HepG2 (cell line): ENCODE data around the gene NOTCH4. TPM values are rescaled to one million over a fixed set of nuclear protein-coding genes. Genes with fewer than 3 reads are reported as not detected.

ENCODE experiments used
- ATAD3A ChIP-seq: sonication (generic); formaldehyde crosslinking; IDR thresholded peaks from 2 replicates; pipeline ENCODE4 v1.4.0; 2020; ENCODE audit warnings: missing genetic modification reagents
- BRF2 ChIP-seq: sonication (generic); formaldehyde crosslinking; IDR thresholded peaks from 2 replicates; pipeline ENCODE4 v1.8.1; 2022; ENCODE audit warnings: mild to moderate bottlenecking, missing genetic modification reagents
- DR1 ChIP-seq: sonication (generic); formaldehyde crosslinking; IDR thresholded peaks from 2 replicates; pipeline ENCODE4 v1.8.0; 2021; ENCODE audit warnings: mild to moderate bottlenecking, missing genetic modification reagents, inconsistent platforms
- GPBP1L1 ChIP-seq: sonication (generic); formaldehyde crosslinking; IDR thresholded peaks from 2 replicates; pipeline ENCODE4 v1.5.0; 2020; ENCODE audit warnings: mild to moderate bottlenecking, missing genetic modification reagents
- HDAC2 ChIP-seq: sonication (generic); formaldehyde crosslinking; IDR thresholded peaks from 2 replicates; pipeline ENCODE4 v1.4.0; 2020; ENCODE audit warnings: missing genetic modification reagents
- IRF2 ChIP-seq: IDR thresholded peaks from 2 replicates; pipeline ENCODE4 v1.6.1; 2018; ENCODE audit warnings: missing genetic modification reagents, missing compliant biosample characterization
- KDM6A ChIP-seq: IDR thresholded peaks from 2 replicates; pipeline ENCODE4 v1.6.1; 2016; ENCODE audit warnings: low read depth
- PHB2 ChIP-seq: fragments of 450-650 bp; IDR thresholded peaks from 2 replicates; pipeline ENCODE4 v1.6.1; 2018; ENCODE audit not compliant: partially characterized antibody
- POGK ChIP-seq: sonication (generic); formaldehyde crosslinking; conservative IDR thresholded peaks from 2 replicates; pipeline ENCODE4 v1.8.0; 2022; ENCODE audit warnings: mild to moderate bottlenecking, moderate library complexity, missing genetic modification reagents
- RARA ChIP-seq: IDR thresholded peaks from 2 replicates; pipeline ENCODE4 v1.6.1; 2016; ENCODE audit warnings: missing genetic modification reagents, missing compliant biosample characterization
- TBP ChIP-seq: sonication (generic); formaldehyde crosslinking; IDR thresholded peaks from 2 replicates; pipeline ENCODE4 v1.5.0; 2020; ENCODE audit warnings: missing genetic modification reagents
- TP53 ChIP-seq: sonication (generic); formaldehyde crosslinking; conservative IDR thresholded peaks from 2 replicates; pipeline ENCODE4 v1.4.0; 2020; ENCODE audit warnings: missing genetic modification reagents
- ZNF20 ChIP-seq: sonication (generic); formaldehyde crosslinking; IDR thresholded peaks from 2 replicates; pipeline ENCODE4 v1.4.0; 2020; ENCODE audit warnings: mild to moderate bottlenecking, moderate library complexity, missing genetic modification reagents
- ZNF274 ChIP-seq: sonication (generic); formaldehyde crosslinking; IDR thresholded peaks from 2 replicates; pipeline ENCODE4 v1.5.1; 2020; ENCODE audit warnings: mild to moderate bottlenecking, missing genetic modification reagents
- ZNF326 ChIP-seq: sonication (generic); formaldehyde crosslinking; IDR thresholded peaks from 2 replicates; pipeline ENCODE4 v1.4.0; 2020; ENCODE audit warnings: missing genetic modification reagents, borderline replicate concordance
- ZNF383 ChIP-seq: sonication (generic); formaldehyde crosslinking; IDR thresholded peaks from 2 replicates; pipeline ENCODE4 v1.4.0; 2020; ENCODE audit warnings: missing genetic modification reagents, mild to moderate bottlenecking, borderline replicate concordance
- ZNF737 ChIP-seq: sonication (generic); formaldehyde crosslinking; IDR thresholded peaks from 2 replicates; pipeline ENCODE4 v1.5.0; 2020; ENCODE audit warnings: missing genetic modification reagents, mild to moderate bottlenecking, borderline replicate concordance
- ZNF747 ChIP-seq: sonication (generic); formaldehyde crosslinking; IDR thresholded peaks from 2 replicates; pipeline ENCODE4 v1.8.1; 2023; ENCODE audit warnings: missing genetic modification reagents, mild to moderate bottlenecking, borderline replicate concordance
- ZSCAN22 ChIP-seq: sonication (generic); formaldehyde crosslinking; IDR thresholded peaks from 2 replicates; pipeline ENCODE4 v1.4.0; 2020; ENCODE audit warnings: mild to moderate bottlenecking, missing genetic modification reagents
- polyA plus RNA-seq, 8 experiments: library from polyadenylated mRNA; depleted of rRNA in 3 of 8; stranded (reverse) in 7 of 8; unstranded in 1 of 8; fragments of >200 nt; fragmentation: Illumina TruSeq in 4 of 8; extraction: Trizol in 4 of 8; gene quantifications; 2 replicates each; pipeline versions ENCODE4 v1.2.1 to v1.2.3, GENCODE V29; 2011 to 2016; ENCODE audit warnings: low read depth in 4 of 8, missing spikeins in 1 of 8, mixed read lengths in 1 of 8; ENCODE audit not compliant: insufficient read depth in 1 of 8
- total RNA-seq, 5 experiments: library from RNA; depleted of rRNA; stranded (reverse); fragments of >200 nt; fragmentation: Illumina TruSeq; extraction: Trizol; gene quantifications; 2 replicates each; pipeline ENCODE4 v1.2.3, GENCODE V29; 2016; ENCODE audit warnings: low read depth in 1 of 5
- TF ChIP-seq, protein P1 (sequence below): sonication (generic); formaldehyde crosslinking; IDR thresholded peaks from 2 replicates; pipeline ENCODE4 v1.9.0; 2021; ENCODE audit warnings: missing genetic modification reagents, mild to moderate bottlenecking, borderline replicate concordance
- TF ChIP-seq, protein P2 (sequence below): sonication (generic); formaldehyde crosslinking; IDR thresholded peaks from 2 replicates; pipeline ENCODE4 v1.4.0; 2020; ENCODE audit warnings: missing genetic modification reagents
- TF ChIP-seq, protein P3 (sequence below): IDR thresholded peaks from 2 replicates; pipeline ENCODE4 v1.6.1; 2016; ENCODE audit warnings: mild to moderate bottlenecking

Gene NOTCH4
- total and polyA plus RNA-seq, 2 of the 13 experiments (the other 11 are each of a cell fraction or from before 2014, with no cell fraction given): 0.51 to 0.83 TPM

DNA sequence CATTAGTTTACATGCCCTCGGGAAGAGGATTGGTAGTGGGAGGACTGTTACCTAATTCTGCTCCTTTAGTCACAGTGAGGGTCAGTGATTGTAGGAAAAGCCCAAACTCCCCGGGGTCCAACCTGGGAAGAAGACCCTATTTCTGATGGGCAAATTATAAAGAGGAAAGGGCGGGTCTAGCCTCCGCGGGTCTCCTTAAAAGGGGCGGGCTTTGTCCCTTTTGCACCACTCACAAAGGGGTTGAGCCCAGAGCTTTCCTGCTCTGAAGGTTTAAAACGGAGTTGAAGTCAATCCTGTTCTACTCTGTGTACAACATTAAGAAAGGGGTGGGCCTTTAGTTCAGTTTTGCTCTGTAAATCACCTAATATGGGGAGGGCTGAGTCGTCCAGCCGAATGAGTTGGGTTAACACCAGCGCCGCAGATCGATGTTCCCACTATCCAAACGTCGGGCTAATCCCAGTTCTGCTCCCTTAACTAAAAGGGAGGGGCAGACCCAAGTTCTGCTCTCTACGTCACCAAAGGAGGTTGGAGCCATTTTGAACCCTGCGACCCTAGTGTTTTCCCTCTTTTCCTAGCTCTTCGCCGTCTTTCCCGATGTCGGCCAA is 46.6 kb downstream of the NOTCH4 start (continued):
- TF ChIP-seq, protein P1, sequence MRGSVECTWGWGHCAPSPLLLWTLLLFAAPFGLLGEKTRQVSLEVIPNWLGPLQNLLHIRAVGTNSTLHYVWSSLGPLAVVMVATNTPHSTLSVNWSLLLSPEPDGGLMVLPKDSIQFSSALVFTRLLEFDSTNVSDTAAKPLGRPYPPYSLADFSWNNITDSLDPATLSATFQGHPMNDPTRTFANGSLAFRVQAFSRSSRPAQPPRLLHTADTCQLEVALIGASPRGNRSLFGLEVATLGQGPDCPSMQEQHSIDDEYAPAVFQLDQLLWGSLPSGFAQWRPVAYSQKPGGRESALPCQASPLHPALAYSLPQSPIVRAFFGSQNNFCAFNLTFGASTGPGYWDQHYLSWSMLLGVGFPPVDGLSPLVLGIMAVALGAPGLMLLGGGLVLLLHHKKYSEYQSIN (CRISPR knock-in tag): no peak
- TF ChIP-seq, protein P2, sequence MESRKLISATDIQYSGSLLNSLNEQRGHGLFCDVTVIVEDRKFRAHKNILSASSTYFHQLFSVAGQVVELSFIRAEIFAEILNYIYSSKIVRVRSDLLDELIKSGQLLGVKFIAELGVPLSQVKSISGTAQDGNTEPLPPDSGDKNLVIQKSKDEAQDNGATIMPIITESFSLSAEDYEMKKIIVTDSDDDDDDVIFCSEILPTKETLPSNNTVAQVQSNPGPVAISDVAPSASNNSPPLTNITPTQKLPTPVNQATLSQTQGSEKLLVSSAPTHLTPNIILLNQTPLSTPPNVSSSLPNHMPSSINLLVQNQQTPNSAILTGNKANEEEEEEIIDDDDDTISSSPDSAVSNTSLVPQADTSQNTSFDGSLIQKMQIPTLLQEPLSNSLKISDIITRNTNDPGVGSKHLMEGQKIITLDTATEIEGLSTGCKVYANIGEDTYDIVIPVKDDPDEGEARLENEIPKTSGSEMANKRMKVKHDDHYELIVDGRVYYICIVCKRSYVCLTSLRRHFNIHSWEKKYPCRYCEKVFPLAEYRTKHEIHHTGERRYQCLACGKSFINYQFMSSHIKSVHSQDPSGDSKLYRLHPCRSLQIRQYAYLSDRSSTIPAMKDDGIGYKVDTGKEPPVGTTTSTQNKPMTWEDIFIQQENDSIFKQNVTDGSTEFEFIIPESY (CRISPR knock-in tag): no peak
- TF ChIP-seq ZNF747 (CRISPR knock-in tag) (peak; percentile 83; the same call in 1 of the 2 replicates), IRF2 (CRISPR knock-in tag) (0 out of 2 replicates have a peak, but pooled peaks have one; percentile 4), ZSCAN22 (CRISPR knock-in tag) (no peak), POGK (peak; percentile 70; the same call in 1 of the 2 replicates), ZNF383 (CRISPR knock-in tag) (no peak; the same call in 1 of the 2 replicates), KDM6A (CRISPR knock-in tag) (no peak), TBP (no peak), ATAD3A (CRISPR knock-in tag) (no peak), RARA (0 out of 2 replicates have a peak, but pooled peaks have one; percentile 33), PHB2 (no peak), ZNF326 (CRISPR knock-in tag) (no peak), TP53 (CRISPR knock-in tag) (no peak), DR1 (CRISPR knock-in tag) (no peak), ZNF737 (CRISPR knock-in tag) (no peak), HDAC2 (CRISPR knock-in tag) (no peak), GPBP1L1 (CRISPR knock-in tag) (no peak), ZNF20 (CRISPR knock-in tag) (no peak), ZNF274 (CRISPR knock-in tag) (no peak; the same call in 1 of the 2 replicates), BRF2 (CRISPR knock-in tag) (no peak)
- TF ChIP-seq, protein P3, sequence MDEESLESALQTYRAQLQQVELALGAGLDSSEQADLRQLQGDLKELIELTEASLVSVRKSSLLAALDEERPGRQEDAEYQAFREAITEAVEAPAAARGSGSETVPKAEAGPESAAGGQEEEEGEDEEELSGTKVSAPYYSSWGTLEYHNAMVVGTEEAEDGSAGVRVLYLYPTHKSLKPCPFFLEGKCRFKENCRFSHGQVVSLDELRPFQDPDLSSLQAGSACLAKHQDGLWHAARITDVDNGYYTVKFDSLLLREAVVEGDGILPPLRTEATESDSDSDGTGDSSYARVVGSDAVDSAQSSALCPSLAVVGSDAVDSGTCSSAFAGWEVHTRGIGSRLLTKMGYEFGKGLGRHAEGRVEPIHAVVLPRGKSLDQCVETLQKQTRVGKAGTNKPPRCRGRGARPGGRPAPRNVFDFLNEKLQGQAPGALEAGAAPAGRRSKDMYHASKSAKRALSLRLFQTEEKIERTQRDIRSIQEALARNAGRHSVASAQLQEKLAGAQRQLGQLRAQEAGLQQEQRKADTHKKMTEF (CRISPR knock-in tag): peak; percentile 29
